B cell (primary cell): ENCODE data around the gene ATP7B. TPM values are rescaled to one million over a fixed set of nuclear protein-coding genes. Genes with fewer than 3 reads are reported as not detected.

Experiments
- ATAC-seq: fragments of 200-7000 bp; cut with Tn5 transposase; one replicate; pipeline ENCODE4 v1.10.0; 2021; ENCODE audit warnings: low read depth, mild to moderate bottlenecking, moderate number of reproducible peaks, moderate library complexity
- CTCF ChIA-PET: fragments of 350-600 bp; sonication (Branson Sonifier 250); formaldehyde crosslinking; loops from one replicate; lab custom pipeline; 2021; ENCODE audit warnings: antibody characterized with exemption, inconsistent platforms; lab: Charles Lee
- POLR2A ChIA-PET: fragments of 350-600 bp; sonication (Branson Sonifier 250); formaldehyde crosslinking; loops from one replicate; lab custom pipeline; 2021; ENCODE audit warnings: antibody characterized with exemption; lab: Charles Lee
- DNase-seq: peaks from one replicate; pipeline ENCODE4 v3.0.0; 2013
- H2AFZ ChIP-seq: 2 replicates; pipeline ENCODE4 v1.6.1; 2012; ENCODE audit warnings: mild to moderate bottlenecking, low read depth, low read length; ENCODE audit not compliant: insufficient read depth, poor library complexity, severe bottlenecking
- H3K27ac ChIP-seq, 2 donors: 1 replicate in 1 of 2; 2 replicates in 1 of 2; pipeline ENCODE4 v1.5.1; 2012 to 2013; ENCODE audit warnings: low read length in 2 of 2, mild to moderate bottlenecking in 2 of 2, moderate library complexity in 1 of 2
- H3K27me3 ChIP-seq, 4 experiments: fragments of 200-600 bp in 1 of 4; sonication (generic) in 1 of 4; replicated peaks in 1 of 4; 1 replicate in 2 of 4; 2 replicates in 2 of 4; pipeline versions ENCODE4 v1.6.1 to v1.7.0; 2013 to 2016; ENCODE audit warnings: low read length in 3 of 4, mild to moderate bottlenecking in 2 of 4, mixed read lengths in 1 of 4, moderate library complexity in 1 of 4; ENCODE audit not compliant: insufficient read depth in 4 of 4, control insufficient read depth in 3 of 4; ENCODE audit errors: control extremely low read depth in 1 of 4
- H3K36me3 ChIP-seq, 2 experiments: replicated peaks in 1 of 2; 1 replicate in 1 of 2; 2 replicates in 1 of 2; pipeline versions ENCODE4 v1.6.1 to v1.7.1; 2013; ENCODE audit warnings: low read length in 1 of 2; ENCODE audit not compliant: insufficient read depth in 2 of 2, control insufficient read depth in 1 of 2; ENCODE audit errors: control extremely low read depth in 1 of 2, extremely low read depth in 1 of 2
- H3K4me1 ChIP-seq, 2 donors: fragments of 200-600 bp in 1 of 2; sonication (generic) in 1 of 2; 1 replicate in 1 of 2; 2 replicates in 1 of 2; pipeline versions ENCODE4 v1.5.1 to v1.6.1; 2013 to 2017; ENCODE audit warnings: low read length in 2 of 2; ENCODE audit not compliant: control insufficient read depth in 2 of 2, insufficient read depth in 2 of 2
- H3K4me2 ChIP-seq: replicated peaks from 2 replicates; pipeline ENCODE3; 2012; ENCODE audit warnings: mild to moderate bottlenecking, low read depth, low read length; ENCODE audit not compliant: poor library complexity, severe bottlenecking
- H3K4me3 ChIP-seq, 5 experiments: fragments of 200-600 bp in 1 of 5; sonication (generic) in 1 of 5; 1 replicate in 3 of 5; 2 replicates in 2 of 5; pipeline versions ENCODE4 v1.5.1 to v1.7.0; 2011 to 2016; ENCODE audit warnings: low read length in 4 of 5, mild to moderate bottlenecking in 4 of 5, low read depth in 2 of 5, control low read depth in 1 of 5, moderate library complexity in 1 of 5; ENCODE audit not compliant: insufficient read depth in 1 of 5; ENCODE audit errors: control extremely low read depth in 1 of 5, extremely low read depth in 1 of 5
- H3K79me2 ChIP-seq: fragments of 200-600 bp; sonication (generic); one replicate; pipeline ENCODE4 v1.6.0; 2016; ENCODE audit warnings: low read length; ENCODE audit not compliant: control insufficient read depth, insufficient read depth
- H3K9ac ChIP-seq: fragments of 200-600 bp; sonication (generic); 2 replicates; pipeline ENCODE4 v1.6.1; 2017; ENCODE audit warnings: mild to moderate bottlenecking, low read length, moderate library complexity
- H3K9me3 ChIP-seq, 3 donors: one replicate each; pipeline versions ENCODE4 v1.6.1 to v1.7.1; 2013; ENCODE audit warnings: low read length in 2 of 3; ENCODE audit not compliant: control insufficient read depth in 2 of 3, insufficient read depth in 1 of 3; ENCODE audit errors: control extremely low read depth in 1 of 3
- H4K20me1 ChIP-seq: 2 replicates; pipeline ENCODE4 v1.6.0; 2012; ENCODE audit warnings: mild to moderate bottlenecking, low read length; ENCODE audit not compliant: insufficient read depth, control insufficient read depth, poor library complexity, severe bottlenecking
- H3K27ac Mint-ChIP-seq: one replicate; pipeline ENCODE4 v1.8.0; 2021; ENCODE audit warnings: mixed read lengths
- H3K27me3 Mint-ChIP-seq: one replicate; pipeline ENCODE4 v1.8.0; 2021; ENCODE audit warnings: mixed read lengths
- H3K4me1 Mint-ChIP-seq: one replicate; pipeline ENCODE4 v1.8.0; 2021; ENCODE audit warnings: mixed read lengths
- H3K4me3 Mint-ChIP-seq: one replicate; pipeline ENCODE4 v1.8.0; 2021; ENCODE audit warnings: mixed read lengths
- H3K9me3 Mint-ChIP-seq: one replicate; pipeline ENCODE4 v1.8.0; 2022; ENCODE audit warnings: mixed read lengths; ENCODE audit not compliant: insufficient read depth
- CTCF ChIP-seq: fragments of 200-600 bp; IDR thresholded peaks from one replicate; pipeline ENCODE4 v1.8.0; 2022; ENCODE audit warnings: antibody characterized with exemption, mild to moderate bottlenecking
- EZH2 ChIP-seq: IDR thresholded peaks from 2 replicates; pipeline ENCODE4 v1.6.1; 2012; ENCODE audit warnings: borderline replicate concordance, low read depth, mild to moderate bottlenecking, moderate library complexity, low read length; ENCODE audit not compliant: insufficient read depth, poor library complexity, severe bottlenecking
- WGBS: methylation state at CpG from one replicate; pipeline ENCODE4 v1.1.5; 2013; ENCODE audit warnings: missing lambda C conversion rate; ENCODE audit not compliant: insufficient coverage; 5-methylcytosine and 5-hydroxymethylcytosine counted together
- intact Hi-C: fragments of 100-400 bp; cut with micrococcal nuclease; formaldehyde crosslinking; loops from one replicate; pipeline ENCODE4 v1.10.0; 2022
- polyA plus RNA-seq: library from polyadenylated mRNA; depleted of rRNA; stranded (reverse); fragments of >200 nt; gene quantifications from 2 replicates; pipeline ENCODE4 v1.2.3, GENCODE V29; 2012
- total RNA-seq, 2 donors: library from RNA; stranded (reverse); fragments of 120-200 nt in 1 of 2; gene quantifications; 1 replicate in 1 of 2; 2 replicates in 1 of 2; pipeline versions ENCODE4 v1.2.3 to v1.2.4, GENCODE V29; 2013 to 2022

ATP7B gene
- total and polyA plus RNA-seq, 2 donors (not counting 1 experiment from before 2014, with no cell fraction given), result 0.10 to 0.91 TPM

- Mint-ChIP-seq H3K4me1 (no peaks in the 10 kb centered on the region), H3K4me3 (no peak overlapping the region), H3K9me3 (no peaks in the 10 kb centered on the region), H3K27ac (no peak overlapping the region), H3K27me3 (peaks cover 6% of the 10 kb centered on the region)
- 91% methylated on average over 3 of the region's 6 CpGs for WGBS
- DNase-seq (no peak), ATAC-seq (no peak)
- TF ChIP-seq EZH2, result no peak
- no peak for TF ChIP-seq CTCF
- Histone ChIP-seq H3K9ac (no peak overlapping the region), H3K36me3 (no peaks in the 10 kb centered on the region), H3K79me2 (no peaks in the 10 kb centered on the region), H3K9me3 (no peaks in the 10 kb centered on the region), H3K27me3 (no peaks in the 10 kb centered on the region), H2AFZ (no peak overlapping the region), H4K20me1 (no peaks in the 10 kb centered on the region), H3K4me3 (no peak overlapping the region), H3K4me1 (no peaks in the 10 kb centered on the region), H3K27ac (no peak overlapping the region), H3K4me2 (no peak overlapping the region)
- POLR2A ChIA-PET, result no interaction called here
- CTCF ChIA-PET, result no interaction called here
- intact Hi-C loops, result no loop called here
Observed at GRCh38 chr13:51931606-51932005, 79.6 kb downstream of the ATP7B start.

GRCh38 chr13:51929699-51930098 lies 81.6 kb downstream of the ATP7B start:
- Histone ChIP-seq H3K9ac (no peak overlapping the region), H3K36me3 (no peaks in the 10 kb centered on the region)
- 93% methylated on average over 4 of the region's 5 CpGs for WGBS

More at GRCh38 chr13:51929699-51930098, 81.6 kb downstream of the ATP7B start:
- no peaks in the 10 kb centered on the region for H4K20me1 ChIP-seq
- TF ChIP-seq EZH2 (no peak), CTCF (no peak)
- no peak overlapping the region for H2AFZ ChIP-seq
- CTCF ChIA-PET, result no interaction called here
- ATAC-seq (no peak), DNase-seq (no peak)
- H3K27me3 Mint-ChIP-seq, result peaks cover 17% of the 10 kb centered on the region
- intact Hi-C loops, result no loop called here
- no peak overlapping the region for H3K27ac ChIP-seq
- no peak overlapping the region for H3K4me2 ChIP-seq
- no peaks in the 10 kb centered on the region for H3K9me3 Mint-ChIP-seq
- no peaks in the 10 kb centered on the region for H3K9me3 ChIP-seq
- no peak overlapping the region for H3K4me3 ChIP-seq
- no peaks in the 10 kb centered on the region for H3K4me1 ChIP-seq
- H3K4me3 Mint-ChIP-seq, result no peak overlapping the region
- no peak overlapping the region for H3K27ac Mint-ChIP-seq
- no peaks in the 10 kb centered on the region for H3K4me1 Mint-ChIP-seq
- H3K79me2 ChIP-seq, result no peaks in the 10 kb centered on the region
- no peaks in the 10 kb centered on the region for H3K27me3 ChIP-seq
- POLR2A ChIA-PET, result no interaction called here
